Endothelial cell (in vitro differentiated cells): ENCODE data around the gene PIK3C2G. TPM values are rescaled to one million over a fixed set of nuclear protein-coding genes. Genes with fewer than 3 reads are reported as not detected.

Experiments
- DNase-seq: peaks from one replicate; pipeline ENCODE4 v3.0.0; 2021; ENCODE audit warnings: low spot score
- H3K27ac Mint-ChIP-seq: one replicate; pipeline ENCODE4 v1.8.0; 2021; ENCODE audit warnings: mixed read lengths, inconsistent platforms; ENCODE audit not compliant: unreplicated experiment
- H3K27me3 Mint-ChIP-seq: one replicate; pipeline ENCODE4 v1.8.0; 2021; ENCODE audit warnings: mild to moderate bottlenecking, moderate library complexity, mixed read lengths, inconsistent platforms; ENCODE audit not compliant: unreplicated experiment
- H3K36me3 Mint-ChIP-seq: one replicate; pipeline ENCODE4 v1.8.0; 2021; ENCODE audit warnings: mild to moderate bottlenecking, low read depth, mixed read lengths, inconsistent platforms; ENCODE audit not compliant: unreplicated experiment
- H3K4me1 Mint-ChIP-seq: one replicate; pipeline ENCODE4 v1.8.0; 2021; ENCODE audit warnings: mild to moderate bottlenecking, mixed read lengths, inconsistent platforms; ENCODE audit not compliant: unreplicated experiment
- H3K4me3 Mint-ChIP-seq: one replicate; pipeline ENCODE4 v1.8.0; 2021; ENCODE audit warnings: mild to moderate bottlenecking, mixed read lengths, inconsistent platforms; ENCODE audit not compliant: unreplicated experiment
- H3K9me3 Mint-ChIP-seq: one replicate; pipeline ENCODE4 v1.8.0; 2021; ENCODE audit warnings: mixed read lengths, inconsistent platforms; ENCODE audit not compliant: unreplicated experiment
- CTCF ChIP-seq: fragments of 200-600 bp; sonication (generic); IDR thresholded peaks from one replicate; pipeline ENCODE4 v1.5.0; 2021; ENCODE audit warnings: antibody characterized with exemption; ENCODE audit not compliant: unreplicated experiment
- total RNA-seq: library from RNA; stranded (reverse); fragmentation: NEBNext Ultra II Directional; extraction: Animal tissue kit (Norgen Biotek cat#: 25700); gene quantifications from one replicate; pipeline ENCODE4 v1.2.1, GENCODE V29; 2021; ENCODE audit not compliant: unreplicated experiment

Gene PIK3C2G
- total RNA-seq, 1 donor from 2014 or later = not detected

GRCh38 chr12:18676141-18676540 lies 414.8 kb downstream of the PIK3C2G start:
- TF ChIP-seq CTCF = no peak
- no peak overlapping the region for H3K4me3 Mint-ChIP-seq
- no peaks in the 10 kb centered on the region for H3K27me3 Mint-ChIP-seq
- H3K36me3 Mint-ChIP-seq = no peaks in the 10 kb centered on the region
- no peak for DNase-seq
- H3K9me3 Mint-ChIP-seq = no peaks in the 10 kb centered on the region
- H3K4me1 Mint-ChIP-seq = no peaks in the 10 kb centered on the region
- no peak overlapping the region for H3K27ac Mint-ChIP-seq

GRCh38 chr12:18676996-18677588 lies 415.8 kb downstream of the PIK3C2G start:
- Mint-ChIP-seq H3K27ac (no peak overlapping the region), H3K4me3 (no peak overlapping the region), H3K36me3 (no peaks in the 10 kb centered on the region), H3K27me3 (no peaks in the 10 kb centered on the region), H3K9me3 (no peaks in the 10 kb centered on the region), H3K4me1 (no peaks in the 10 kb centered on the region)
- no peak for TF ChIP-seq CTCF
- DNase-seq = no peak

GRCh38 chr12:18681818-18682217 lies 420.5 kb downstream of the PIK3C2G start:
- DNase-seq = no peak
- Mint-ChIP-seq H3K4me1 (no peaks in the 10 kb centered on the region), H3K27ac (no peak overlapping the region), H3K4me3 (no peak overlapping the region), H3K27me3 (no peaks in the 10 kb centered on the region), H3K36me3 (no peaks in the 10 kb centered on the region), H3K9me3 (no peaks in the 10 kb centered on the region)
- no peak for TF ChIP-seq CTCF

GRCh38 chr12:18683327-18684013 lies 422.2 kb downstream of the PIK3C2G start:
- Mint-ChIP-seq H3K4me1 (no peaks in the 10 kb centered on the region), H3K36me3 (no peaks in the 10 kb centered on the region), H3K27me3 (no peaks in the 10 kb centered on the region), H3K27ac (no peak overlapping the region), H3K4me3 (no peak overlapping the region), H3K9me3 (no peaks in the 10 kb centered on the region)
- no peak for DNase-seq
- no peak for TF ChIP-seq CTCF

- no peaks in the 10 kb centered on the region for H3K9me3 Mint-ChIP-seq
- H3K27me3 Mint-ChIP-seq = no peaks in the 10 kb centered on the region
- no peaks in the 10 kb centered on the region for H3K36me3 Mint-ChIP-seq
- no peak overlapping the region for H3K4me3 Mint-ChIP-seq
- TF ChIP-seq CTCF = no peak
- DNase-seq = no peak
- H3K4me1 Mint-ChIP-seq = no peaks in the 10 kb centered on the region
- H3K27ac Mint-ChIP-seq = no peak overlapping the region
These were observed 423.1 kb downstream of the PIK3C2G start for GRCh38 chr12:18684430-18684829.
